GM19468 (cell line): Measurements from ENCODE around the gene MDN1.
"Not testable (repeated sequence)": the region's sequence is repeated elsewhere in the genome, so short reads cannot be mapped to it uniquely, and the experiment has no call there.

Source experiments
- ATAC-seq: cut with Tn5 transposase; IDR thresholded peaks from one replicate; pipeline ENCODE4 v1.9.1; 2021; ENCODE audit warnings: mild to moderate bottlenecking, moderate library complexity, moderate number of reproducible peaks; ENCODE audit not compliant: unreplicated experiment; ENCODE audit errors: extremely low read depth

The MDN1 gene, protein sequence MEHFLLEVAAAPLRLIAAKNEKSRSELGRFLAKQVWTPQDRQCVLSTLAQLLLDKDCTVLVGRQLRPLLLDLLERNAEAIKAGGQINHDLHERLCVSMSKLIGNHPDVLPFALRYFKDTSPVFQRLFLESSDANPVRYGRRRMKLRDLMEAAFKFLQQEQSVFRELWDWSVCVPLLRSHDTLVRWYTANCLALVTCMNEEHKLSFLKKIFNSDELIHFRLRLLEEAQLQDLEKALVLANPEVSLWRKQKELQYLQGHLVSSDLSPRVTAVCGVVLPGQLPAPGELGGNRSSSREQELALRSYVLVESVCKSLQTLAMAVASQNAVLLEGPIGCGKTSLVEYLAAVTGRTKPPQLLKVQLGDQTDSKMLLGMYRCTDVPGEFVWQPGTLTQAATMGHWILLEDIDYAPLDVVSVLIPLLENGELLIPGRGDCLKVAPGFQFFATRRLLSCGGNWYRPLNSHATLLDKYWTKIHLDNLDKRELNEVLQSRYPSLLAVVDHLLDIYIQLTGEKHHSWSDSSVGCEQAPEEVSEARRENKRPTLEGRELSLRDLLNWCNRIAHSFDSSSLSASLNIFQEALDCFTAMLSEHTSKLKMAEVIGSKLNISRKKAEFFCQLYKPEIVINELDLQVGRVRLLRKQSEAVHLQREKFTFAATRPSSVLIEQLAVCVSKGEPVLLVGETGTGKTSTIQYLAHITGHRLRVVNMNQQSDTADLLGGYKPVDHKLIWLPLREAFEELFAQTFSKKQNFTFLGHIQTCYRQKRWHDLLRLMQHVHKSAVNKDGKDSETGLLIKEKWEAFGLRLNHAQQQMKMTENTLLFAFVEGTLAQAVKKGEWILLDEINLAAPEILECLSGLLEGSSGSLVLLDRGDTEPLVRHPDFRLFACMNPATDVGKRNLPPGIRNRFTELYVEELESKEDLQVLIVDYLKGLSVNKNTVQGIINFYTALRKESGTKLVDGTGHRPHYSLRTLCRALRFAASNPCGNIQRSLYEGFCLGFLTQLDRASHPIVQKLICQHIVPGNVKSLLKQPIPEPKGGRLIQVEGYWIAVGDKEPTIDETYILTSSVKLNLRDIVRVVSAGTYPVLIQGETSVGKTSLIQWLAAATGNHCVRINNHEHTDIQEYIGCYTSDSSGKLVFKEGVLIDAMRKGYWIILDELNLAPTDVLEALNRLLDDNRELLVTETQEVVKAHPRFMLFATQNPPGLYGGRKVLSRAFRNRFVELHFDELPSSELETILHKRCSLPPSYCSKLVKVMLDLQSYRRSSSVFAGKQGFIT (N-terminal part only)

DNA sequence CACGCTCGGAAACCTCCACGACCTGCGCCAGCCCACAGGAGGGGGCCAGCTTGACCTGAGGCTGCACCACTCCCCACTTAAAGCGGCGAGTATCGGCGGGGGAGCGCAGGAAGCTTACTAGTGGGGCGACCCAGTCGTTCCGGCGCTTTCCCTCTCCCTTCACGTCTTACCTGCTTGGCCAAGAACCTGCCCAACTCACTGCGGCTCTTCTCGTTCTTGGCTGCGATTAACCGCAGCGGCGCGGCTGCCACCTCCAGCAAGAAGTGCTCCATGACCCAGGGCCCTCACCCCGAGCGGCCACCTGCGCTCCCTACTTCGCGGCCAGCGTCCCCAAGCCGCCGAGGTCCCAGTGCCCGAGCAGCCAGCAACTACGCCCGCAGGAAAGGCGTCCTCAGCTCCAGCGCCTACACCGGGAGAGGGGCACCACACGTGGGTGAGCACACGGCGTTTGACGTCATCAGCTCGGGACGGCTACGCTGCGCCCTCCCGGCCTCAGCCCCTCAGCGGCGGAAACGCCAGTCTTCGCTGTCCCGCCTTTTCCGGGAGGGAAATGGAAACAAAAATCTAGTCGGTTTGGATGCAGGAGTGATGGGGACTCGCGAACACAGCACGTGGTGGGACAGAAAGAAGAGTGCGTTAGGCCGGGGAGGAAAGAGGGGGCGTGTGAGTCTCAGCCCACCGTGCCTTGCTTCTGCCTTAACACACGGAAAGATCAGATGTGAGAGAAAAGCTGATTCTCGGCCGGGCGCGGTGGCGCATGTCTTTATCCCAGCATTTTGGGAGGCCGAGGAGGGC is at the start of gene MDN1:
Gene MDN1 (minus strand): TSS at position 459 of the 795 bp plus-strand sequence. CDS start 187 bp downstream, at position 272.
- peak; percentile 92 for ATAC-seq

GRCh38 chr6:89866024-89866678 is 46.6 kb upstream of the MDN1 start:
- ATAC-seq = no peak

DNA sequence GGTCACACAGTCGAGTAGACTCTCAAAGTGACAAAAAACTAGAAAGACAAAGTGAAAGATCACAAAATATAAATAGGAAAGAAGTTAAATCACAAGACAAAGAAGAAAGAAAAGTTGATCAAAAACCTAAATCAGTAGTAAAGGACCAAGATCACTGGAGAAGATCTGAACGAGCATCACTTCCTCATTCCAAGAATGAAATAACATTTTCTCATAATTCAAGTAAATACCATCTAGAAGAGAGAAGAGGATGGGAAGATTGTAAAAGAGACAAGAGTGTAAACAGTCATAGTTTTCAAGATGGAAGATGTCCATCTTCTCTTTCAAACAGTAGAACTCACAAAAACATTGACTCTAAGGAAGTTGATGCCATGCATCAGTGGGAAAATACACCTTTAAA is 43.1 kb upstream of the MDN1 start:
- ATAC-seq = no peak

GRCh38 chr6:89862273-89862672 is 42.7 kb upstream of the MDN1 start:
- no peak for ATAC-seq

DNA sequence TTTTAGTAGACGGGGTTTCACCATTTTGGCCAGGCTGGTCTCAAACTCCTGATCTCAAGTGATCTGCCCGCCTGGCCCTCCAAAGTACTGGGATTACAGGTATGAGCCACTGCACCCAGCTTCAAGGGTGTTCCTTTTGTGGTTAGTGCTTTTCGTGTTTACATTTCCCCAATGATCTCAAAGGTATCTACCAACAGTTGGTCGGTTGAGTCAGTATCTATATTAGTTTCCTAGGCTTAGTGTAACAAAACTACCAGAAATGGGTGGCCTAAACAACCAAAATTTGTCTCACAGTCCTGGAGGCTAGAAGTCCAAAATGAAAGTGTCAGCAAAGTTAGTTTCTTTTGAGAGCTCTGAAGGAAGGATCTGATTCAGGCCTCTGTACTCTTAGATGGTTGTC is 40.1 kb upstream of the MDN1 start:
- ATAC-seq = no peak

GRCh38 chr6:89858041-89858440 is 38.4 kb upstream of the MDN1 start:
- ATAC-seq = no peak

GRCh38 chr6:89853068-89853467 is 33.5 kb upstream of the MDN1 start:
- ATAC-seq = no peak

DNA sequence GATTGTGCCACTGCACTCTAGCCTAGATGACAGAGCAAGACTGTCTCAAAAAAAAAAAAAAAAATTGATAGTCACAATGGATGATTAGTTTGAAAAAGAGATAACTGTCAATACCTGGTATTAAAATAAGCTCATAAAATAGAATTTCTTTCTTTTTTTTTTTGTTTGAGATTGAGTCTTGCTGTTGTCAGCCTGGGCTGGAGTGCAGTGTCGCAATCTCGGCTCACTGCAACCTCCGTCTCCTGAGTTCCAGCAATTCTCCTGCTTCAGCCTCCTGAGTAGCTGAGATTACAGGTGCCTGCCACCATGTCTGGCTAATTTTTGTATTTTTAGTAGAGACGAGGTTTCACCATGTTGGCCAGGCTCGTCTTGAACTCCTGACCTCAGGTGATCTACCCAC is 27.9 kb upstream of the MDN1 start:
- ATAC-seq = not testable (repeated sequence)

DNA sequence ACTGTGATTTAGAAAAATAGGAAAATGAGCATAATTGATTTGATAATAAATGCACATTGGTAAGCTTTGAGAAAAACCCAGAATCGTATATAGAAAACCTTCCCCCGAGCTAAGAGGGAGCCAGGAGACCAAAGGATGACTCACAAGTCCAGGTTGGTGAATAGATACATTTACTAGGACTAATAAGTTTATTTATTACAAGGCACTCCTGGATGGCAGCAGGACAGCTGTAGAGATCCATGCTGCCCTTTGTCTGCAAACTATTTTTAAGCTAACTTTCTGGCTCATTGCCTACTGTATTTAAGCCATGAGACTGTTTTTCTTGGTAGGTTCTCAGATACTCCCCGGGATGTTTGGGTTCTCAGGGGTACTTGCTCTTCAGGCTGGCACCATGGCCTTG is 23.5 kb upstream of the MDN1 start:
- ATAC-seq = no peak

DNA sequence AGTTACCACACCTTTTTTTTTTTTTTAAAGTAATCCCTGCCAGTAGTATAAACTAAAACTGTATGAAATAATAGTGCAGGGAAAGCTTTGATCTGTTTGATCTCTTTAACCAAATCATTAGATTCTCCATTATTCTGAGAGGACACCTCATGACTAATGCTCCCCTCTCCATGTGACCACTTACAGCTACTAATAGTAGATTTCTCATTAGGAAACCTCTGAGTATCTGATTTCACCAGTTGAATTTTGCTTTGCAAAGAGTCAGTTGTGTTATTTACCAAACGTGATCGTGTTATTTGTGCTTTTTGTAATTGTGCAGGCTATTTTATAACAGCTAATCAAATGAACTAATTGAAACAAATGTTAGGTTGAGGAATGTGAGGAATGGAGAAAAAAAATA is 22.6 kb upstream of the MDN1 start:
- ATAC-seq = no peak

GRCh38 chr6:89840538-89840937 is 20.9 kb upstream of the MDN1 start:
- ATAC-seq = no peak

DNA sequence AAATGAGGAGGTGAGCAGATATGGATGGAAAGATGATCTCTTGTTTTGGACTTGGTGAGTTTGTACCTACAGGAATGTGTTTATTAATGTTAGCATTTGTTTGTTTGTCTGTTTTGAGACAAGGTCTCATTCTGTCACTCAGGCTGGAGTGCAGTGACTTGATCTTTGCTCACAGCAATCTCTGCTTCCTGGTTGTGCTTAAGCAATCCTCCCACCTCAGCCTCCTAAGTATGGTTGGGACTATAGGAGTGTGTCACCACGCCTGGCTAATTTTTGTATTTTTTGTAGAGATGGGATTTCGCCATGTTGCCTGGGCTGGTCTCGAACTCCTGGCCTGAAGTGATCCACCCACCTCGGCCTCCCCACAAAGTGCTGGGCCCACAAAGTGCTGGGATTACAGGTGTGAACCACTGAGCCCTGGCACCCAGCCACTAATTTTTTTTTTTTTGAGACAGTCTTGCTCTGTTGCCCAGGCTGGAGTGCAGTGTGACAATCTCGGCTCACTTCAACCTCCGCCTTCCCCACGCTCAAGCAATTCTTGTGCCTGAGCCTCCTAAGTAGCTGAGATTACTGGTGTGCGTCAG is 17.1 kb upstream of the MDN1 start:
- no peak for ATAC-seq

DNA sequence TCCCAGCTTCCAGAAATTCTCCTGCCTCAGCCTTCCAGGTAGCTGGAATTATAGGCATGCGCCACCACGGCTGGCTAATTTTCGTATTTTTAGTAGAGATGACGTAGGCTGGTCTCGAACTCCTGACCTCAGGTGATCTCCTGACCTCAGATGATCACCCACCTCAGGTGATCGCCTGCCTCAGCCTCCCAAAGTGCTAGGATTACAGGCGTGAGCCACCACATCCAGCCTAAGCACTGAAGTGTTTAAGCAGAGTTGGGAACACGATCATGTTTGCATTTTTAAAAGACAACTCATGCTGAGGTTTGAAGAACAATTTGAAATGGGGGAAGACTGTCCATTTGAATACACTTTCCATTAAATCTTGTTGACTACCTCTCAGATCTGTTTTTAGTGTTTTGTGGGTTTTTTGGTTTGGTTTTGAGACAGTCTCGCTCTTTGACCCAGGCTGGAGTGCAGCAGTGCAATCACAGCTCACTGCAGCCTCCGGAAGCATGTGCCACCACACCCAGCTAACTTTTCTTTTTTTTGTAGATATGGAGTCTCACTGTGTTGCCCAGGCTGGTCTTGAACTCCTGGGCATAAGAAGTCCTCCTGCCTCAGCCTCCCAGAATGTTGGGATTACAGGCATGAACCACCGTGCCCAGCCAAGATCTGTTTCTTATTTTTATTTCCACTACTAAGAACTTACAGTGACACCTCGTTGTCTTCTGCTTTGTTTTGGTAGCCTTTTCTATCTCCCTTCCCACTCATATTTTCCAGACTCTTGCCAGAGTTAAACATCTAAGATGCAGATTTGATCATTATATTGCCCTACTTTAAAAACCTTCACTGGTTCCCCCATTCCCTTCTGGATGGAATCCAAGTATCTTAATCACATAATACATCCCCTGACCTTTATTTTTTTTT is 15.5 kb upstream of the MDN1 start:
- peak; percentile 92 for ATAC-seq

- no peak for ATAC-seq
Observed at GRCh38 chr6:89830170-89830809, 10.7 kb upstream of the MDN1 start.

DNA sequence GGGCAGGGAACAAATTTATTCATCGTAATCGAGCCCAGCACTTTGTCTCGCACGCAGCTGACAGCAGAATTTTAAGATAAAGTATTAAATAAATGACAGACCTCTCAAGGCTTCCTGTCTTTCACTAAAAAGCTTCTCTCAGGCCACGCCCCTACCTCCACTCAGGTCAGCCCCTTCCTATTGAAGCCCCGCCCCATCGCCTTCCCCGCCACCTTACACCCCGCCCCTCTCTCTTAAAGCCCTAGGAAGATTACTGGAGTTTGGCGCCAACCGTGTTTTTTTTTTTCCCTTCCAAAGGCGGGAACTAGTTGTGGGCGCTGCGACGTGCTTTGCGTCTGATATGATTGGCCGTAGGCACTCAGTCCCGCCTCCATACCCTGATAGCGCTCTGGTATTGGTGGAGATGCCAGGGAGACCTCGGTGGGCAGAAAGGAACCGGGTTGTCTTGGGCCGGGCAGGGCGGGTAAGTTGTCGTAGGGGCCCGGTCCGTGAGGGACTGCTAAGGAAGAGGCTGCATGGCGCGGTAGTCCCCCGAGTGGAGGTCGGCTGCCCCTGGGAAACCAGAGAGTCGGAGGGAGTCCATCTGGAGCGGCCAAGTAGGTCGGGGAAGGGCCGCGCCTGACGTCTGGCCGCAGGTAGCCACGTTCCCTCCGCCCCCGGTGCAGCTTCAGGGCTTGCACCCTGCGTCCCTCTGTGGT is 10.0 kb upstream of the MDN1 start, which contains the start of gene CASP8AP2:
Gene CASP8AP2 (plus strand): TSS at position 409 of the 698 bp plus-strand sequence.
- ATAC-seq = peak; percentile 97

DNA sequence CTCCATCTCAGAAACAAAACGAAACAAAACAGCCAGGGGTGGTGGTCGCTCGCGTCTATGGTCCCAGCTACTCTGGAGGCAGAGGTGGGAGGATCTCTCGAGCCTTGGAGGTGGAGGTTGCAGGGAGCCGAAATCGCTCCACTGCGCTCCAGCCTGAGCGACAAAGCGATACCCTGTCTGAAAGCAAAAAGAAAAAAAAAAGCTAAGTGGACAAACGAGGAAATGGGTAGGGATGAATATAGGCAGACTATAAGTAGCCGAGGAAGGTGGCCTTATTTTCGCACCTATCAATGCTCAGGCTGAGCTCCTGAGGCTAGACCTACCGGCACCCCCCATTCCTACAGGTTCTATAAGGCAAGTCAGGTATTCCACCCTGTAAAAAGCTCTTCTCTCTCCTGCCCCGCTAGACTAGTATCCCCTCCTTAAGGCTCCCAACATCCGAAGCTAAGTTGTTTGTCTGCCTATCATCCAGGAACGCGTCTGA is 9.4 kb upstream of the MDN1 start:
- ATAC-seq = peak; percentile 3
